DMS79 (cell line): ENCODE data around the gene MAST4.

Experiments
- DNase-seq: peaks from one replicate; lab custom pipeline; 2025; lab: John Stamatoyannopoulos, UW

The MAST4 gene

DNA sequence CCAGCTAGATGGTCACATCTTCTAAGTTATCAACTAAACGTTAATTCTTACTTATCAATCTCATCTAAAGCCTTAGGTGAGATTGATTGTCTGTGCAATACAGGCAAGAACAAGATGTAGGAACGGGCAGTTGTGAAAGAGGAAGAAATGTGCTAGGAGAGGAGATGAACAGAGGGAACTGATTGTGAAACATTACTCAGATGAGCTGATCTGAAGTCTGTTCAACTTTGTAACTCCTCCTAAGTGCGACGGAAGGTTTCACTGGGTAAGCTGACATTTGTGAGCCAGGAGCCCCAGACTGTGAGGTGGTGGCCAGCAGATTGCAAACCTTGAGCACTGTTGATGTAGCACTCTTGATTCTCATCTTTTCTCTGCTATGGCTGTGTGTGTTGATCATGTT is 396.4 kb downstream of the MAST4 start:
- DNase-seq = no peak

DNA sequence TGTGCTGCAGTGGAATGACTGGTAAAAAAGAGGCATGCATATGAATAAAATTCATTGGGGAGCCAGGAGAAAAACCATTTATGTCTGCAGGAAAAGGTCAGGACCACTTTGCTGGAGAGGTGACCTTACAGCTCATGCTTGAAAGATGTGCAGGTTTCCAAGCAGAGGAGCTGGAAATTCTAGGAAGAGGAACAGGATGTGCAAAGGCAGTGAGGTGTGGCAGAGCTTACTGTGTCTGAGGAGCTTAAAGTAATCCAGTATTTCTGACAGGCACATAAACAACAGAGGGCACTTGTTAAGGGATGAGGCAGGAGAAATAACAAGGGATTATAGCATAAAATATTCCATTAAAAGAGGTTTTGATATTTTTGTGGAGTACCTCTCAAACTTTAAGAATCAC is 397.3 kb downstream of the MAST4 start:
- no peak for DNase-seq

DNA sequence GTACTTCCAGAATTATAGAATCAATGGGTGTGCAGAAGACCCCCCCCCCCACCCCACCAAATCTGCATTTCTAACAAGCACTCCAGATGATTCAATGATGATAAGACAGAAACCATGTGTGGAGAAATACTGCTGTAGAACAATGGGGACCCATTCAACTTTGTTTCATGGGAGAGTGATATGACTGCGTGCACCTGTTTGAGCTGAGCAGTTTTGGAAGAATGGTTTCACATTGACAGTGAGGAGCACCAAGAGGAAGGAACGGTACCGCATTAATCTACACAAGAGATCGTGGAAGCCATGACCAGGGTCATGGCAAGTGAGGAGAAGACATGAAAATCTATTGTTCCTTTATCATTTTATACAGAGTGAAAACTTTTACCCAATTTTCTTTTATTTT is 397.7 kb downstream of the MAST4 start:
- DNase-seq = no peak

DNA sequence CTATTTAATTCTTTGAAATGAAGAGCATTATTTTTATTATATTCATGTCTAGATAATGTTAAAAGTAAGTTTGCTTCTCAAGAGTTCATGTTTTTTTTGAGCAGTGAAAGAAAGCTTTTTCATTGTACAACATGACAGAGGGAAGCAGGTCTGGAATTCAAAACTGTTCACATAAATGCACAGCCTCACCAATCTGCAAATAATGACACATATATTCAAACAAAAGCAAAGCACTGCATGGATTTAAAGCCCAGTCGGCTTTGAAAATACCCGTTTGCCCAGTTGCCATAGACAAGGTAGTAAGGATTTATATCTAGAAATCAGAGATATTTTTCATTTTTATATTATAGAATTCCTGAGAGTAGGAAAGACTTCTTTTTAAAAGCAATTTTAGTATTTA is 398.6 kb downstream of the MAST4 start:
- no peak for DNase-seq

DNA sequence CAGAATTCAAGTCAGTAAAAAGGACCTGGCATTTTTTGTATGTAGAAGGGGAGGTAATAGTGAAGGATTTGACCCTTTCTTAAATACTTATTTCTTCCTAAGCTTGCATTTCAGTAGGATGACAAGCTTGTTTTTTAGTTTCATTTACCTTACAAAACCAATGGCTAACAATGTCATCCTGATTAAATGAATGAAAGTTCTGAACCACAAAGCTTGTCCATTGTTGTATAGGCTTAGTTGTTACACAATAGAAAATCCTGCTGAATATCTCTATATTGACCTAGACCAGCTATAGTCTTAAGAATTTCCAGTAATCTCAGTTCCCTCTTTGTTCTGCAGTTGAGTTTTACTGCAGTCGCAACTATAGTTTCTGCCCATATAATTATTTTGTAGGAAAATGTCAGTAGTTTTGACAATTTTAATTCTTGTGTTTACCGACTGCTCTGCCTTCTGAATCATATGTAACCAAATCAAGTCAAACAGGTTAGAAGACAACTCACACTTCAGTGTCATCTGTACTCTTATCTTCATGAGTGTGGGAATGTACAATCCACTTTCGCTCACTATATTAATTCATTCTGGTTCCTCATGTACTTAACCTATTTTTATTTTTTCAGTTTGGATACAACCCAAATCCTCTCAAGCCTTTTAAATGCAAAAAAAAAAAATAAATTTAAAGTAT is 404.7 kb downstream of the MAST4 start:
- no peak for DNase-seq

DNA sequence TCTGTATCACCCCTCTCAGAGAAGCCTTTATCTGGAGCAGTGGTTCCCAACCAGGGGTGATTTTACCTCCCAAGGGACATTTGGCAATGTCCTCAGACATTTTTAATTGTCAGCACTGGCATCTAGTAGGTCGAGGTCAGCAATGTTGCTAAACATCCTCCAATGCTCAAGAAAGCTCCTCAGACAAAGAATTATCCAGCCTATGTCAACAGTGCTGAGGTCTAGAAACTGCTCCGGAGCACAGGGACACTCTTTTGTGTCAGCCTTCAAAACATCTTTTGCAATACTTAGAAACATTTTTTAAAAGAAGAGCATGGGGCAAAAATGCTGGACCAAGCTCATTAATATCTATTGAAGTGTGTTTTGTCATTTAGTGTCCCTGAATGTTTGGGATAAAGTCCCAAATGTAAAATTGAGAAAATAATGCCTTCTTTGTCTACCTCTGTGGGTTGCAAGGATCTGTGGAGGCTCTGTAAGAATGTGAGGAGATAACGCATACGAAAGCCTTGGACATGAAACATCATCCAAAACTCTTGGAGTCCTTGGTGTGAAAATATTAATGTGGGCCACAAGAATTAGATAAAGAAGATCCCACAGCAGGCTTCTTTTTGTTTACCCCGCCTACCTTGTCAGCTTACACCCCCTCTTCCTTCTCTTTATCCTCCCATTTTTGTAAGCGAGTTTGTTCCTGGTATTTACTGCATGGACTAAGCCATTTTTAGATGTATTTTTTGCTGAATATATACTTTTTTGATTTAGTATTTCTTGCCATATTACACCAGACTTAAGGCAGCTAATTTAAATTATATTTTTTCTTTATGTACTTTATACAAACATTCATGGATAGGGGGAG is 406.9 kb downstream of the MAST4 start:
- DNase-seq = no peak

DNA sequence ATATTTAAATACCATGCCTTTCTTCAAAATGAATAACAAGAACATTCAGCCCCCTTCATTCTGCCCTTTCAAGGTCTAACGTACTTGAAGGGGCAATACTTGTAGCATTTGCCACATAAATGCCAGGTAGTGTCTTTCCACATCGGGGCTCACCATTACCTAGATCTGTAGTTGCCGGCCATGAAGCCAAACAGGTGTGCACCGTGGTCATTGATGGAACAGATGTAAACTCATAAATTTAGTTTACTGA is 407.4 kb downstream of the MAST4 start:
- DNase-seq = no peak

DNA sequence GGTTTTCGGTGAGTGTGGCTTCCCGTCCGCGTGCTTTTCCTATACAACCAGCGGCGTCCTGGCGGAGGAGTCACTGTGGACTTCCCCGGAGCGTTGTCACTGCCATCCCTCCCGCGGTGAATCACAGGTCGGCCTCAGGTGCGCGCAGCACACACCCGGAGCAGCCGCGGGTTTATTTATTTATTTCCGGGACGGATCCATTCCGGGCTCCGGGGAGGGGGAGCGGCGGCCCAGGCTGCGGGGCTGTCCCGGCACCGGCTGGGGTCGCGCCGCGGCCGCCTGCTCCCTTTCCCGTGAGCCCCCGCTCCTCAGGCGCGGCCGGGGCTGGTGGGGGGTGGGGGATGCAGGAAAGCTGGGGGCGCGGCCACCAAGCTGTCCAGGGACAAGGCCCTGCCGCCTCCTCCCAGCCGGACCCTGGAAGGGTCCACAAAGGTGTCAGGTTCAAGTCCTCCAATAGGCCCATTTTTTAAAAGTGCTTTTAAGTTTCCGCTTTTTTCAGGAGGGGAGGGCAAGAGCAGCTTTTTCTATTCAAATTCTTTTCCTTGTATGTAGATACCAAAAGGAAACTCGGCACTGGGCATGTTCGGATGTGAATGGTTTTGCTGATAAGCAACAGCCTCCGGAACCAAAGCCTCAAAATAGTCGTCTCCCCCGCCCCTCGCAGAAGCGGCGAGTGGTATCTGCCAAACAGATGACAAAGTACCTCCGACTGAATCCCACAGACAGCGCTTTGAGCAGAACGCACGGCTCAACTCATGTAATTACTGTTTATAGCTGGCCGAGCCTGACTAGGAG is 407.9 kb downstream of the MAST4 start:
- DNase-seq = peak; percentile 34

DNA sequence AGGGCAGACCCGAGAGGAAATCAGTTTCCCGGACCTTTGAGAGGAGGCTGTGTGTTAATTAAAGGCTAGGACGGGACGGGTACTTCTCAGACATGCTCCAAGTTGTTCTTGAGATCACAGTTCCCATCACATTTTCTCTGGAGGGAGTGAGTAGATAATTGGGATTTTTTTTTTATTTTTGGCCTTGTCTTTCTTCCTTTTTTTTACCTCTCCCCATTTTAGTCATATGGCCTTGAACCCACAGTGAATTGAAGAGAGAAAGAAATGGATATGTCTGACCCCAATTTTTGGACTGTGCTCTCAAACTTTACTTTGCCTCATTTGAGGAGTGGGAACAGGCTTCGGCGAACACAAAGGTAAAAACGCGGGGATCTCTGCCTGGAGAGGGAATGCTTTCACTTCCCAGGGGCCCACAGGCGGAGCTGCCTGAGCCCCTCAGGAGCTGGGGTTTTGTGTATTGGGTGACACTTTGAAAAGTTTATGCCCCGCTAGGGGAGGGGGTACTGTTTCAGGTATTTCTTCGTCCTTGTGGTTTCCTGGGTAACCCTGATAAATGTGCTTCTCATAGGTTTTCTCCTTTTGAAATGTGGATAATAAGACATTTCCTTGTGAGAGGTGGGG is 408.6 kb downstream of the MAST4 start:
- no peak for DNase-seq

DNA sequence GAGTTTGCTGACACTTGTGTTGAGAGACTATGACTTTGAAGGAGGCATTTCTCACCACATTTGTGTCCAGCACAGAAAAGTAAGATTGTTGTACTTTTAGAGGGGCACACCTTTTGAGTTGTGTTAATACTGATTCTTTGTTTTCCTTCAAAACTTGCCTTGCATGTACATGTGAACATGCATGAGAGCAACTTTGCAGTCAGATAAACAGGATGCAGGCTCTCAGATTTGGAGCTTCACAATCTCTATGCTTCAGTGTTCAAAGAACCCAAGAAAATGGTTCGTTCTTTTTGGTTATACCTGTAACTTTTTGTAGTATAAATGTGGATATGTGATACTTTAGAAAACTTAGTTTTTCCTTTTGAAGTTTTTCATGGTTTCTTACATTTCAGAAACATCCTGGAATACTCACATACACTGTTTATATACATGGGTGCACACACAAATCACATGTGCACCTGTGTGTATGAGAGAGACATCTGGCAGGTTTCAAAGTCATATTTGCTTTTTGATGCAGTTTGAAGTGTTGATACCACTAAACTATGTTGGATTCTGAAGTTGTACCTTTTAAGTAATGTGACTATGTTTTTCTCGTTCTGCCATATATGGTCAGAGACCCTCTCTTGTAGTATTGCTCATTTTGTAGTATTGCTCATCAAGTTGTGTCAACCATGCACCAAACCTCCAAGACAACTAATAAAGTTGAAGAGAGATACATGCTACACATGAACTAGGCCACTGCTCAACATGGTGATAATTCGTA is 409.7 kb downstream of the MAST4 start:
- DNase-seq = no peak

DNA sequence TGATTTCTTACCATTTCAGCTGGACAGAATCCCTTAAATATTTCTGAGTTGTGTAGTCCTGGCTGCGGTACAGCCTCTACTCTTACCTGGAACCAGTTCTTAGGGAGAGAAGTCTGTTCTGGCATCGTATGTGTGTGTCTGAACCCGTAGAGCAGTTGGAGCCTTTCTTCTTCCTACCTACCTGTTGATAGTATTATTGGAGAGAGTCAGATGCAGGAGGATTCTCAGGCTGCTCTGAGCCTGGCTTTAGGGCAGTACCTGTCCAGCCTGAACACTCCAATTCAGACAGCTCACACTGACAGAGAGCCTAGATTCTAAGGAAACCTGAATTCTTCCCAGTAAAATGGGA is 410.3 kb downstream of the MAST4 start:
- no peak for DNase-seq

DNA sequence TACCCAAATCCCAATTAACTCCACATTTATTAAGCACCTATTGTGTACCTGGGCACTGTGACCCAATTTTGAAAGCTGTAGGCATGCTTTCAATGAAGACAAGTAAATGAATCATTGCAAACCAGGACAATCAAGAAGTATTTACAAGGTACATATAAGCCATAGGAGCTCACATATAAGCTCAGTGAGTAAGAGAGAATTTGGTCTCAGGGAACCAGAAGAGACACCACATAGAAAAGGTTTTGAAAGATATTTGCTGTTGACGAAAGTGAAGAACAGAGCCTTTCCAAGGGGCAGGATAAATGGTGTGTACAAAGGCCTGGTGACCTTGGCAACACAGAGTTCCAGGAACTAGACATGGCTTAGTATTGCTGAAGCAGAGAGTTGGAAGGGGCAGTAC is 412.8 kb downstream of the MAST4 start:
- DNase-seq = no peak

DNA sequence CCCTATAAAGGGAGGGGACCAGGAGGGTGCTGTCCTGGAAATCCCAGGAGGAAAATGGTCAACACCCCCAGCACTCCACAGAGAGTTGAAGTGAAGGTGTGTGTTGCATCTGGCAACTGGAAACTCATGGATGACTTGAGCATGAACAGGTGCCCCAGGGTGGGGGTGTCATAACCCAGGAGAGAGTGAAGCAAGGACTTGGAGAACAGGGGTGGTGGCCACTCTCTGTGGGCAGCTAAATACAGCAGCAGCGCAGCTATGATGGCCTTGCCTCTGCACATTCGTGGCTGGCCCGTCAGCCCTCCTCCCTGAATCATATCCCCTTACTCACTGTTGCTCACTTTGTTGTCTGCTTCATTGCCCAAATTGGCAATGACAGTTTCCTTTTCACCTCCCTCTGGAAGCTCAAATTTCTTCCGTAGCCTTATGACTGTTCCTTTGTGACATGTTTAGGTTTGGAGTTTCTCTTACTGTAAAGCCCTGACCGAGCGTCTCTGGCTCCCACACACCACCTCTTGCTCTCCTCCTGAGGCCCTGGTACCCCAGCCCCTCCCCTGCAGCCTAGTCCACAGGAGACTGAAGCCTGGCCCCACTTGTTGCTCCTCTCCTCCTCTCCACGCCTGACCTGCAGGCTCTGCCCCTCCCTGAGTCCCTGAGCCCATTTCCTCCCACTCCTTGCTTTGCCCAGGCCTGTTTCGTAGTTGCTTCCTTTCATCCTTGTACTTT is 414.7 kb downstream of the MAST4 start:
- no peak for DNase-seq

DNA sequence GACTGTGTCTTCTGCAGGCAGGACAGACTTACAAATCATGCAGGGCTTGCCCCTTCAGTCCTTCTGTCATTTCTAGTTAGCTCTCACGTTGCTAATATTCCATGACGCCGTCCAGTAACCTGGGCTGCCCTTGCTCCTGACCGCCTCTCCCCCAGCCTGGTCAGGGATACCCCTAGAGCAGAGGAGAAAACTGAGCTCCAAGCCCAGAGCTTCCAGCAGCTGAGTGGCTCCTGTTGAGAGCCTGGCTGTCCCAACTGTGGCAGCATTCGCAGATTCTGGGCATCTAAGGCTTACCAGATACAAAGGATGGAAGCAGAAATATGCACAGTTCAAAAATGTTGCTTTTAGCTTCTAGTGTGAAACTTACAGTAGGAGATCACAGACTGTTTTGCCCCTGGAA is 415.2 kb downstream of the MAST4 start:
- no peak for DNase-seq

DNA sequence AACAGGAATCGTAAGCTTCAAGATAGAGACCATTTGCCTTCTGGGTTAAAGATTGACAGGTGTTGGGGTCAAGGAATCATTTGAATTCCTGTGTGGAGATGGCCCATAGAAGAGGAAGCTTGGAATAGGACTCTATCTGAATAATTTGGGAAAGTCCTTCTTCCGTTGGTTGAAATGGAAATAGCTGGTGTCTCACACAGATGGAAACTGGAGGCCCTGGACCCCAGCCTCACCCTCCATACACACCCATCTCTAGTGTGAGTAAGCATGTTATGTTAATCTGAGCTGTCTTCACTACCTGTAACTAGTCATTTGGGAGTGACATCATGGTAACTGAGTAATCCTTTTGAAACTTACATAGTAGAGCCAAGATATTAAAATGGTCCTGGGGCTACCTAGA is 416.0 kb downstream of the MAST4 start:
- DNase-seq = no peak

DNA sequence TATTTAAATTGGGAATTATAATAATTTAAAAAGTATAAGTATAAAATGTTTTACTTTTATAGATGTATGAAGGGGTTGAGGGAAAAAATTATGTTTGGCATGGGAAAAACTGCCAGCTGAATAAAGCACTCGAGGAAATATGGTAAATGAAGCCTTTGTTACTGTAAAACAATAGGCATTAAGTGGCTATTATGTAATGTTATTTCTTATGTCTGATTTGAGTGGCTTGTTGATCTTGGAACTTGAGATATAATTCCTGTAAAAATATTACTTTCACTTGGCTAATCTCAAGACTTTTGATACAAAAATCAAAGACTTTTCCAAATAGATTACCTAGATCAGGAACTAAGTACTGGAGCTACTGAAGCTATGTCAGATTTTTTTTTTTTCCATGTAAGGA is 417.5 kb downstream of the MAST4 start:
- DNase-seq = no peak

DNA sequence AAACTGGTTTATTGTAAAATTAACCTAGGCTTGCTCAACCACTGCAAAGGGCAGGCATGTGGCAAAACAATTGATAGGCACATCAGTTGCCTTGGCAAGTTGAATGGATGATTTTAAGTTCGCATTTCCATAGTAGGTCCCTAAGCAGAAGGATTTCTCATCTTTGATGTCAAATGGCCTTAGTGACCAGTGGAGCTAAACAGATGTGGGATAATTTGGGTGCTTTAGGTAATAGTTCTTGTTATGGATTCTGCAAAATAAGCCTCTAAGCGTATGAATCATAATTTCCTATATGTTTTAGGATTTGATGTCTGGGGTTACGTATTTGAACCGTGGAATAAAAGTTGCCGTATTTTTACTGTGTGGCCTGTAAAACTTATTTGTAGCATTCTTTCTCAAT is 418.0 kb downstream of the MAST4 start:
- DNase-seq = no peak

DNA sequence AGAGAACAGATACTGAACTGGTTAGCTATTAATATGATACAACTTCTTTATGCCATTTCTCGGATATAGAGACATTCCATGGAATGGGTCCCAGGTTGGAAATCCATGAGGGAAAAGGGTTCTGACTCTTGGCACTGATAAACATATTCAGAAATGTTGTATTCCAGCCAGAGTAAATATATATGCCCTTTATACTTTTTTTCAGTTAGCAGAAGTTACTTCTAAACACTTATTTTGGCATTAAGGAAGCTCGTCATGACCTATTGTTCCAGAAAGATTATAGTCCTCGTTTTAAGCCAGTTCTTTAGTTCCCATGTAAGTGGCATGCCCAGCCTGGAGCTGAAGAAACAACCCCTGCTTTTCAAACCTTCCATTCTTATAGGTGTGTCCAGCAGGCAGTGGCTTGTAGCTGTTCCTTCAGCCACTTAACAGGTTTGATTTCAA is 418.8 kb downstream of the MAST4 start:
- DNase-seq = no peak

DNA sequence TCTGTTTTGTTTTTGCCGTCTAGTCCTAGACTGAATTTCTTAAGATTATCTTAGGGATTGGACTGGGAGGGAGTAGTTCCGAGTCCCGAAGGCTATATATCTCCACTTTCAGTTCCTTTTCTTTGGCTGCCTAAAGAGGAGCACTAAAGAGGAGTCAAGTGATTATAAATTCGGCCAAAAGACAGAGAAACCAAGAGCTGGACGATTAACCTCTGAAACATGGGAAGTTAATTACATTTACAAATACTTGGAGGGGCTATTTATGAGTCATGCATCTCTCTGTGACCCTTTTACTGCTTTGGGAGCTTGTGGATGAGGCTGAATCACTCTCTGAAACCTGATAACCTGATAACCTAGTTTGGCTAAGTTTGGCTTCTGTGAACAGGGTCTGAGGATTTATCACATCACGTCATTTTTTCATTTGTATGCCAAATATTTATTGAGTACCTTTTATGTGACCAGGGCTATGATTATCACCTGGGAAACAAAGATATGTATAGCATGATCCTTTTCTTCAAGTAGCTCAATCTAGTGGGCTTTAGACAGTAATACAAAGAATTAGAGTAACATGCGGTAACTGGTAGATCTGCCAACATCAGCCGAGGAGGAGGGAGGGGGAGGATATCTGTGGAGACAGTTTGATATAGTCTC is 419.5 kb downstream of the MAST4 start:
- DNase-seq = peak; percentile 61

DNA sequence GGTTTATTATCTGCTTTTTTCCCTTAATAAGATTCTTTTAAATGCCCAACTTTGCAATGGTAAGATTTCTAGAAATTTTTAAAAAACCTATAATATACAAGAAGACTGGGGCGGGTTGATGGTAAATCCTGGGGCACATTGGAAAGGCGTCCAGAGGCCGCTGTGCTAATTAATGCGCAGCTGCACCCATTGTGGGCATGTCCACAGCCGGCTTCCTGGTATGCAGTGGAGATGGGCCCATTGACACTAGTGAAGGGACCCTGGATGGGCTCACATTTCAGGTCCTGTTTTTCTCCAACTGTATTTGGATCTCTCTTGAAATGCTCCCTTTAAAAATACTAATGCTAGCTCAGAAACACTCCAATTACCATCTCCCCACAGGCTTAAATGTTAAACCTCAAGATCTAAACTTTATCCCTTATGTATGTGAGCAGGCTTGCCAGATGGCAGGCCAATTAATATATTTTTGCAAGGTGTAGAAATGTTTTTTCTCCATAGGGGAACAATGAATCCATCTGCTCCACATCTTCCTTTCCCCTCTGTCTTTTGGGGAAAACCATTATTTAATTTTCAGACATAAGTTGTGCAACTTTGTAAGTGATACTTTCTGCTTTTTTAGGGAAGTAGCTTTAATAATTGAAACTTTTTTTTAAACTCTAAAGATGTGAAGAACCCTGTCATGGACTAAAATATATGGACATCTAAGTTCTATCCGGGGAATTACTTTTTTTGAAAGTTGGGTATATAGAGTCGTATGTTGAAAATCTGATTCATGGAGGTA is 423.1 kb downstream of the MAST4 start:
- no peak for DNase-seq
